HG03460 (cell line): ENCODE measurements around the gene AGAP5.
"Not testable (repeated sequence)": the region's sequence is repeated elsewhere in the genome, so short reads cannot be mapped to it uniquely, and the experiment has no call there.

Experiments
- ATAC-seq: cut with Tn5 transposase; IDR thresholded peaks from one replicate; pipeline ENCODE4 v1.9.1; 2021; ENCODE audit not compliant: unreplicated experiment

The AGAP5 gene

GRCh38 chr10:73715179-73716156, 17.6 kb upstream of the AGAP5 start:
- not testable (repeated sequence) for ATAC-seq

GRCh38 chr10:73714483-73714882, 16.6 kb upstream of the AGAP5 start:
- not testable (repeated sequence) for ATAC-seq

- ATAC-seq, result not testable (repeated sequence)
Measured at GRCh38 chr10:73713912-73714311, 16.0 kb upstream of the AGAP5 start.

GRCh38 chr10:73711683-73712082, 13.8 kb upstream of the AGAP5 start:
- ATAC-seq, result not testable (repeated sequence)

- not testable (repeated sequence) for ATAC-seq
Measured at GRCh38 chr10:73708122-73708521, 10.2 kb upstream of the AGAP5 start.

- not testable (repeated sequence) for ATAC-seq
Measured at GRCh38 chr10:73707628-73708027, 9.7 kb upstream of the AGAP5 start.

- not testable (repeated sequence) for ATAC-seq
Measured at GRCh38 chr10:73706488-73706887, 8.6 kb upstream of the AGAP5 start.

- ATAC-seq, result not testable (repeated sequence)
Measured at GRCh38 chr10:73705506-73706072, 7.7 kb upstream of the AGAP5 start.

DNA sequence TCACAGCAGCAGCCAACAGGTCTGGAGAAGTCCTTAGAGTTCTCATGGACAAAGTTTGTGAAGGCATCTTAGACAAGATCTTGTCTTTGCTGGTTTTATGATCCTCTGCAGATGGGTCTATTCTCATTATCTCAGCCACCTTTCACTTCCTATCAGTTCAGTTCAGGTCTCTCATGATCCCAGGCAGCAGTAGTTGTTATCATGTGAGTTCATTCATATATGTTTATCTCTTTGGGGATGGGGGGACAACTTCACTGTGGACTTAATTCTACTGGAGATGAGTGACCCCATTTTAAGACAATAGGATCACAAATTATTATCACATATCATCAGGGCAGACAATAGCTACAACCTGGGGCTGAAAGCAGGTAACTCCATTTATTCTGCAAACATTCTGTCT, 6.0 kb upstream of the AGAP5 start:
- not testable (repeated sequence) for ATAC-seq

DNA sequence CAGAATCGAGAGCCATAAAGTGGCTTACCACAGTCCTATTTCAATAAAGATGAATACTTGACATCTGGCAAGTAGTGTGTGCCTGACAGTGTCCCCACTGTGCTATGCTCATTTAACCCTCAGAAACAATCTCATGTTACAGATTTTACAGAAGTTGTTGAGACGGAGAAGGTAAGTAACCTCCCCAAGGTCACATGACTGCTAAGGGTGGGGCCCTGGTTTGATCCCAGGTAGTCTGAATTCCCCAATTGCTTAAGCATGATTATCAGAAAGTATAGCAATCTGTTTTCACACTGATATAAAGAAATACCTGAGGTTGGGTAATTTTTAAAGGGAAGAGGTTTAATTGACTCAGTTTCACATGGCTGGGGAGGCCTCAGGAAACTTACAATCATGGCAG, 910 bp upstream of the AGAP5 start:
- ATAC-seq, result not testable (repeated sequence)

GRCh38 chr10:73695302-73695701, 2.6 kb downstream of the AGAP5 start:
- not testable (repeated sequence) for ATAC-seq

DNA sequence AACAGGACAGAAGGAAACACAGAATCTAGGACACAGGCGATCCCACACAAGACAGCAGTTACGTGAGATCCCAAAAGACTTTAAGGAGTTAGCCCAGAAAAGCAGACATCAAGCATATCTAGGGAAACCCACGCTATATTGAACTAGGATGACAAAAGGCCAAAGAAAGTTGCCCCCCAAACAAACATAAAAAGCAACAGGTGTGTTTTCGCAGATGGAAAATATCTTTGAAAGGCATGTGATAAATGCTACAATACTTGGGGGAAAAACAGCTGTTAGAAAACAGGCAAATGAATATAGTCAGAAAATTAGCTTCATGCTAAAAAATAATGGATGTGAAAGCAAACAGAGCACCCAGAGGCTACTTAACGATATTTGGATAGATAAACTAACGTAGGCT, 7.2 kb downstream of the AGAP5 start:
- not testable (repeated sequence) for ATAC-seq

GRCh38 chr10:73689596-73689995, 8.3 kb downstream of the AGAP5 start:
- ATAC-seq, result not testable (repeated sequence)

DNA sequence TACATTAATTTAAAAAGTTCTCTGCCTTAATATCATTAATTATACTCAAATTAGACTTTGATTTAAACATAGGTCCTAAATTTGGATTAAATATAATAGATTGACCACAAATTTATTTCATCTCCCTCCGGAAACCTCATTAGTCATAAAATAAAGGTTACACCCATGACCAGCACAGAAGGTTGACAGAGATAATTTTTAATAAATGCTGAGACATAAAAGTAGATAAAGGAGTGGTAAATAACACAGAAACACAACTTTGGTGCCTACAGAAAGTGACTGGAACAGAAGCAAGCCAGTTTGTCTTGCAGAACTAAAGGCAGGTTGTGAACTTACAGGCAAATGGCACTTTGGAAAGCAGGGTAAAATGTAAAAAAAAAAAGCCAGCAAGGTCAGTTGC, 10.3 kb downstream of the AGAP5 start:
- not testable (repeated sequence) for ATAC-seq

GRCh38 chr10:73674546-73674945, 23.4 kb downstream of the AGAP5 start:
- not testable (repeated sequence) for ATAC-seq

- ATAC-seq, result not testable (repeated sequence)
Measured at GRCh38 chr10:73668378-73668777, 29.5 kb downstream of the AGAP5 start.

DNA sequence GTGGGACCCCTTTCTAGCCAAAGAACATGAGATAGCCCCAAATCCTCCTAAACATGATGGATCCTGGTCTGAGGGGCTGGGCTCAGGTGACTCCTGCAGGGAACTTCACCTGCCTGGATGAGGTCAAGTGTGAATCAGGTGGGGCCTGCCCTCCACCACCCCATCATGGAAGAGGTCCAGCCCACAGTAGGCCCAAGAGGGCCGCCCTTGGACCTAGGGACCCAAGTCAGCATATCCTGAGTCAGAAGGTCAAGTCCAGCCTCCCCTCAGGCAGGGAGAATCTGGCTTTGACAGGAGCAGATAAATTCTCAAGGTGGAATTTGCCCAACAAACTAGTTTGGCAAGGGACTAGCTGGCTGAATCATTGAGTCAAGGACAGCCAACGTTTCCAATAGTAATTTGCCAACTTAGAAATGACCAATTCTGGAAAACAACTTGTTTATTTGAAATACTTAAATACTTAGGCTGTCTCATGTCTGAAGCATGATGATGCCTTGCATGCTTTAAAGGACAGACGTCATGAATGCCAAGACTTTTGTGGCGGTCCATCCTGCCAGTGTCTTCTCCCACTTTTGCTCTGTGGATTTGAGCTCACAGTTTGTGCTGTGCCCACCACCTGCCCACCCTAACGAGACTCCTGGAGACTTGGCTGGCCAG, 31.6 kb downstream of the AGAP5 start:
- ATAC-seq, result not testable (repeated sequence)

- ATAC-seq, result not testable (repeated sequence)
Measured at GRCh38 chr10:73665581-73665980, 32.3 kb downstream of the AGAP5 start.

- ATAC-seq, result not testable (repeated sequence)
Measured at GRCh38 chr10:73664156-73665040, 33.5 kb downstream of the AGAP5 start.

- ATAC-seq, result not testable (repeated sequence)
Measured at GRCh38 chr10:73663621-73664020, 34.3 kb downstream of the AGAP5 start.
